OCI-LY1 (cell line): ENCODE results near the gene NELL1.

ENCODE experiments used
- H2AFZ ChIP-seq: fragments of 200-600 bp; sonication (generic), shearing (Covaris generic); 2 replicates; pipeline ENCODE4 v1.6.0; 2014; ENCODE audit warnings: antibody characterized with exemption, mild to moderate bottlenecking, low read length
- H3F3A ChIP-seq: fragments of 200-600 bp; sonication (generic), shearing (Covaris generic); 2 replicates; pipeline ENCODE4 v1.6.0; 2014; ENCODE audit warnings: mild to moderate bottlenecking, antibody characterized with exemption, low read length, moderate library complexity; ENCODE audit not compliant: insufficient read depth
- H3K27ac ChIP-seq: fragments of 200-600 bp; sonication (generic); 2 replicates; pipeline ENCODE4 v1.5.1; 2014; ENCODE audit warnings: low read length, mixed run types, mild to moderate bottlenecking, low read depth; ENCODE audit not compliant: poor library complexity, severe bottlenecking
- H3K27me3 ChIP-seq: fragments of 200-600 bp; sonication (generic); 2 replicates; pipeline ENCODE4 v1.6.0; 2014; ENCODE audit warnings: antibody characterized with exemption, mild to moderate bottlenecking, low read length, moderate library complexity; ENCODE audit not compliant: insufficient read depth
- H3K36me3 ChIP-seq: fragments of 200-600 bp; sonication (generic); 2 replicates; pipeline ENCODE4 v1.6.1; 2014; ENCODE audit warnings: mild to moderate bottlenecking, antibody characterized with exemption, low read length, moderate library complexity, mixed read lengths; ENCODE audit not compliant: insufficient read depth
- H3K4me1 ChIP-seq: fragments of 200-600 bp; sonication (generic); 2 replicates; pipeline ENCODE4 v1.5.1; 2014; ENCODE audit warnings: mild to moderate bottlenecking, low read length, moderate library complexity; ENCODE audit not compliant: insufficient read depth, severe bottlenecking
- H3K4me2 ChIP-seq: fragments of 200-600 bp; sonication (generic), shearing (Covaris generic); 2 replicates; pipeline ENCODE4 v1.6.1; 2014; ENCODE audit warnings: low read length
- H3K4me3 ChIP-seq: fragments of 200-600 bp; sonication (generic); 2 replicates; pipeline ENCODE4 v1.5.1; 2014; ENCODE audit warnings: low read length, low read depth, mild to moderate bottlenecking, mixed read lengths; ENCODE audit not compliant: poor library complexity, severe bottlenecking
- H3K79me2 ChIP-seq: fragments of 200-600 bp; shearing (Covaris generic); 2 replicates; pipeline ENCODE4 v1.6.1; 2016; ENCODE audit warnings: mixed run types, low read length, mixed read lengths; ENCODE audit not compliant: insufficient read depth
- H3K9ac ChIP-seq: fragments of 200-600 bp; sonication (generic), shearing (Covaris generic); 2 replicates; pipeline ENCODE4 v1.6.1; 2014; ENCODE audit warnings: mild to moderate bottlenecking, low read length, mixed read lengths
- H3K9me2 ChIP-seq: fragments of 200-600 bp; sonication (generic), shearing (Covaris generic); 2 replicates; pipeline ENCODE4 v1.6.1; 2014; ENCODE audit warnings: low read depth, mild to moderate bottlenecking, low read length, mixed read lengths
- H3K9me3 ChIP-seq: fragments of 200-600 bp; shearing (Covaris generic); 2 replicates; pipeline ENCODE4 v1.6.1; 2014; ENCODE audit warnings: low read length, mixed read lengths
- H4K20me1 ChIP-seq: fragments of 200-600 bp; sonication (generic), shearing (Covaris generic); 2 replicates; pipeline ENCODE4 v1.6.0; 2016; ENCODE audit warnings: mild to moderate bottlenecking, low read length; ENCODE audit not compliant: insufficient read depth
- CTCF ChIP-seq: fragments of 200-600 bp; sonication (generic), shearing (Covaris generic); IDR thresholded peaks from 2 replicates; pipeline ENCODE4 v1.5.1; 2017; ENCODE audit warnings: mild to moderate bottlenecking, antibody characterized with exemption, low read length, moderate library complexity, mixed read lengths
- EZH2 ChIP-seq: fragments of 200-600 bp; sonication (generic), shearing (Covaris generic); IDR thresholded peaks from 2 replicates; pipeline ENCODE4 v1.8.0; 2017; ENCODE audit warnings: borderline replicate concordance, mixed run types, mild to moderate bottlenecking, antibody characterized with exemption, low read length, moderate library complexity, mixed read lengths

The NELL1 gene

GRCh38 chr11:20656901-20657300, 12.5 kb upstream of the NELL1 start:
- H3K79me2 ChIP-seq = no peaks in the 10 kb centered on the region
- no peaks in the 10 kb centered on the region for H3K4me1 ChIP-seq
- H3K4me3 ChIP-seq = no peak overlapping the region
- no peak overlapping the region for H3K27ac ChIP-seq
- TF ChIP-seq CTCF = no peak
- no peak for TF ChIP-seq EZH2
- no peaks in the 10 kb centered on the region for H3K36me3 ChIP-seq
- no peaks in the 10 kb centered on the region for H3K9me3 ChIP-seq
- no peaks in the 10 kb centered on the region for H3K27me3 ChIP-seq
- H3K9ac ChIP-seq = no peak overlapping the region
- H3K9me2 ChIP-seq = no peaks in the 10 kb centered on the region
- H3K4me2 ChIP-seq = no peak overlapping the region
- H3F3A ChIP-seq = no peaks in the 10 kb centered on the region
- H4K20me1 ChIP-seq = no peaks in the 10 kb centered on the region
- H2AFZ ChIP-seq = no peak overlapping the region

- Histone ChIP-seq H3K36me3 (no peaks in the 10 kb centered on the region), H3K79me2 (no peaks in the 10 kb centered on the region), H3K9me3 (no peaks in the 10 kb centered on the region), H4K20me1 (no peaks in the 10 kb centered on the region), H3K4me1 (no peaks in the 10 kb centered on the region), H3K27me3 (no peaks in the 10 kb centered on the region), H2AFZ (no peak overlapping the region), H3K9ac (no peak overlapping the region), H3F3A (no peaks in the 10 kb centered on the region), H3K9me2 (no peaks in the 10 kb centered on the region), H3K4me2 (no peak overlapping the region), H3K27ac (no peak overlapping the region), H3K4me3 (no peak overlapping the region)
- TF ChIP-seq CTCF (no peak), EZH2 (no peak)
These were observed 11.3 kb upstream of the NELL1 start for GRCh38 chr11:20658135-20658534.

DNA sequence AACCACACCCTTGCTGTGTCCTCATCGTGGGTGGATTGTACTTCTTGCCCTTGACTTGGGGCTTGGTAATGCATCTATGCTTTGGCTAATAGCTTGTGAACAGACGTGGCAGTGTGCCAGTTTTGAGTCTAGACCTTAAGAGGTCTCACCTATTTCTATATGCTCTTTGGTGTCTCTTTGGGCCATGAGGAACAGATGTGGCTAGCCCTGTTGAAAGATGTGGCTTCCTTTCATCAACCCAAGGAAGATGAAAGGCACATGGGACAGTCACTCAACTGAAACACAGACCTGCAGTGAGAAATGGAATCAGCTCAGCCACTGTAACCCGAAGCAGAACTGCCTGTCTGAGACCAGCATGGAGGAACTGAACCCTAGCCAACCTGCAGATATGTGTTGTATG, 7.9 kb upstream of the NELL1 start:
- Histone ChIP-seq H3K79me2 (no peaks in the 10 kb centered on the region), H4K20me1 (no peaks in the 10 kb centered on the region), H3K4me2 (no peak overlapping the region), H3K9me3 (no peaks in the 10 kb centered on the region), H3F3A (no peaks in the 10 kb centered on the region), H3K9ac (no peak overlapping the region), H3K4me3 (no peak overlapping the region), H2AFZ (no peak overlapping the region), H3K9me2 (no peaks in the 10 kb centered on the region), H3K4me1 (no peaks in the 10 kb centered on the region), H3K27me3 (no peaks in the 10 kb centered on the region), H3K27ac (no peak overlapping the region), H3K36me3 (no peaks in the 10 kb centered on the region)
- TF ChIP-seq CTCF (no peak), EZH2 (no peak)
